Left lung (tissue), 10 donors: Measurements from ENCODE around the gene FGD3. TPM values are rescaled to one million over a fixed set of nuclear protein-coding genes. Genes with fewer than 3 reads are reported as not detected.
A peak's percentile ranks its signal among the peaks of the same experiment; 100 is the strongest.

Experiments used
- ATAC-seq: fragments of 200-7000 bp; cut with Tn5 transposase; one replicate; pipeline ENCODE4 v1.9.1; 2020; ENCODE audit warnings: moderate library complexity
- DNase-seq, 4 donors: peaks; one replicate each; pipeline ENCODE4 v3.0.0-alpha.2; 2013 to 2020
- H3K27ac ChIP-seq, 2 donors: fragments of 200-600 bp; sonication (generic) in 1 of 2; one replicate each; pipeline versions ENCODE4 v1.5.0 to v1.8.0; 2020 to 2021
- H3K27me3 ChIP-seq, 2 donors: fragments of 200-600 bp; sonication (generic) in 1 of 2; one replicate each; pipeline versions ENCODE4 v1.5.0 to v1.8.0; 2020 to 2021
- H3K36me3 ChIP-seq, 2 donors: fragments of 200-600 bp; sonication (generic) in 1 of 2; one replicate each; pipeline versions ENCODE4 v1.5.0 to v1.8.0; 2020 to 2021
- H3K4me1 ChIP-seq, 2 donors: fragments of 200-600 bp; one replicate each; pipeline ENCODE4 v1.8.0; 2021
- H3K4me3 ChIP-seq, 2 donors: fragments of 200-600 bp; sonication (generic) in 1 of 2; one replicate each; pipeline versions ENCODE4 v1.5.0 to v1.8.0; 2020 to 2021; ENCODE audit warnings: mild to moderate bottlenecking in 1 of 2
- H3K9me3 ChIP-seq, 2 donors: fragments of 200-600 bp; sonication (generic) in 1 of 2; one replicate each; pipeline versions ENCODE4 v1.5.0 to v1.8.0; 2020 to 2021
- intact Hi-C, 2 donors: fragments of 100-400 bp; cut with DNase I; formaldehyde crosslinking; loops; one replicate each; pipeline versions ENCODE4 v1.11.2 to v1.14.2; 2022
- polyA plus RNA-seq, 6 donors: library from polyadenylated mRNA; unstranded; fragments of 120-200 nt; gene quantifications; one replicate each; pipeline ENCODE4 v1.2.1, GENCODE V29; 2013; ENCODE audit not compliant: insufficient read length in 6 of 6
- total RNA-seq, 2 donors: library from RNA; stranded (reverse); fragmentation: NEBNext Ultra II Directional; extraction: Animal tissue kit (Norgen Biotek cat#: 25700); gene quantifications; one replicate each; pipeline ENCODE4 v1.2.1, GENCODE V29; 2021
- TF ChIP-seq, protein P1 (sequence below), 2 donors: fragments of 200-600 bp; sonication (generic) in 1 of 2; IDR thresholded peaks; one replicate each; pipeline versions ENCODE4 v1.5.0 to v1.8.0; 2021; ENCODE audit warnings: antibody characterized with exemption in 2 of 2
- donor health status: DM: no; HTN: yes; CAD: no.
- donor health status: DM: no; HTN: no; CAD: no.

Gene FGD3
- total and polyA plus RNA-seq, 8 donors, result 4.2 to 29.9 (median 7.8) TPM

DNA sequence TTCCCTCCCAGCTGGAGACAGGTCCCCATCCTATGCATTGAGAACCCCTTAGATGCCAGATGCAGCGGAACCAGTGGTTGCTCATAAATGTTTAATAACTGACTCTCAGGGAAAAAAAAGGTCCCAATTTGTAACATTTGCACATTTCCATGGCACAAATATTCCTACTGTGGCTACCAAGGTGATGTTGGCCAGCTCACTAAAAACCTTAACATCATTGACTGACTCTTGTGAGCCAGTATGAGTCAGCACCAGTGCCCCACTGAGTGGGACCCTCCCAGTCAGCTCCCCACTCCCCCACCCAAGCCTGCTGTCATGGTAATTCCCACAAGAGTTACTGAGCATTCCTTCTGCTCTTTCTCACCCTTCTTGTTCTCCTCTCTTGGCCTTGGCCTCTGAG, 26.9 kb upstream of the FGD3 start:
- Histone ChIP-seq H3K36me3 (no peaks in the 10 kb centered on the region), H3K27ac (no peak overlapping the region), H3K9me3 (no peaks in the 10 kb centered on the region), H3K4me1 (no peaks in the 10 kb centered on the region), H3K4me3 (no peak overlapping the region), H3K27me3 (no peaks in the 10 kb centered on the region)
- TF ChIP-seq, protein P1, sequence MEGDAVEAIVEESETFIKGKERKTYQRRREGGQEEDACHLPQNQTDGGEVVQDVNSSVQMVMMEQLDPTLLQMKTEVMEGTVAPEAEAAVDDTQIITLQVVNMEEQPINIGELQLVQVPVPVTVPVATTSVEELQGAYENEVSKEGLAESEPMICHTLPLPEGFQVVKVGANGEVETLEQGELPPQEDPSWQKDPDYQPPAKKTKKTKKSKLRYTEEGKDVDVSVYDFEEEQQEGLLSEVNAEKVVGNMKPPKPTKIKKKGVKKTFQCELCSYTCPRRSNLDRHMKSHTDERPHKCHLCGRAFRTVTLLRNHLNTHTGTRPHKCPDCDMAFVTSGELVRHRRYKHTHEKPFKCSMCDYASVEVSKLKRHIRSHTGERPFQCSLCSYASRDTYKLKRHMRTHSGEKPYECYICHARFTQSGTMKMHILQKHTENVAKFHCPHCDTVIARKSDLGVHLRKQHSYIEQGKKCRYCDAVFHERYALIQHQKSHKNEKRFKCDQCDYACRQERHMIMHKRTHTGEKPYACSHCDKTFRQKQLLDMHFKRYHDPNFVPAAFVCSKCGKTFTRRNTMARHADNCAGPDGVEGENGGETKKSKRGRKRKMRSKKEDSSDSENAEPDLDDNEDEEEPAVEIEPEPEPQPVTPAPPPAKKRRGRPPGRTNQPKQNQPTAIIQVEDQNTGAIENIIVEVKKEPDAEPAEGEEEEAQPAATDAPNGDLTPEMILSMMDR (IDR thresholded peaks at IDR 0.05), result no peak
- no peak for DNase-seq
- intact Hi-C loops, result no loop called here
- ATAC-seq, result no peak

DNA sequence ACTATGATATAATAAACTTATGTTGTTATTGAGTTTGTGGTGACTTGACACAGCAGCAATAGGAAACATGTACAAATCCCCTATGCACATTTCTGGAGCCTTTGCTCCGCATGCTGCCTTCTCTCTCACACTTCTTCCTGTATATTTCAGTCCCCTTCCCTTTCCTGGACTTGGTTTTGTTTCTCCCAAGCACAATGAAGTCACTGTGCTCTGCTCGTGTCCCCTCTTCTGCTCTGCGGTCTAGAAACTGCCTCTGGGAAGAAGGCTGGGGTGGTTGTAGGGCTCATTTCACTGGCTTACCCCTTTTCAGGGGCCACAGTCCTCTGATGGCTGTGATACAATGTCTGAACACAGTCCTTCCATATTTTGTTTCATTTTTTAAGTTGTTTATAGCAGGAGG, 15.7 kb upstream of the FGD3 start:
- H3K27me3 ChIP-seq, result no peaks in the 10 kb centered on the region
- ATAC-seq (no peak), DNase-seq (no peak)
- H3K36me3 ChIP-seq, result no peaks in the 10 kb centered on the region
- TF ChIP-seq, protein P1 (IDR thresholded peaks at IDR 0.05), result no peak
- no peak overlapping the region for H3K4me3 ChIP-seq
- peak overlapping the region in 1 of 2 donors; percentile 48 for H3K27ac ChIP-seq
- intact Hi-C loops, result no loop called here
- H3K4me1 ChIP-seq, result no peaks in the 10 kb centered on the region
- H3K9me3 ChIP-seq, result no peaks in the 10 kb centered on the region

DNA sequence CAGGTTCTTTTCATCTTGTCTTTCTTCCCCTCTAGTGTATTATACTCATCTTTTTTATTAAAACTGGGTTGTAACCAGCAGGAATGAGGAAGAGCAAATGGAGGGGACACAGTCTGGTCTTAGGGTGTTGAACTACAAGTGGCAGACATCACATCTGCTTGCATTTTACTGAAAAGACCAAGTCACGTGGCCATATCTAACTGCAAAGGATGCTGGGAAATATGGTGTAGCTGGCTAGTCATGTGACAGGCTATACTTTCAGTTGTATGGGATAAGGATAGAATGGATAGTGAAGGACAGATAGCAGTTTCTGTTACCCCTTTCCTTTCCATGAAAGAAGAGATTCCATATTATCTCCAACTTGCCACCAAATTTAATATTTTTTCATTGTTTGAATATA, 13.0 kb upstream of the FGD3 start:
- no peaks in the 10 kb centered on the region for H3K9me3 ChIP-seq
- H3K4me3 ChIP-seq, result no peak overlapping the region
- no peaks in the 10 kb centered on the region for H3K36me3 ChIP-seq
- H3K4me1 ChIP-seq, result peaks cover 0 to 5% of the 10 kb centered on the region in 2 donors
- ATAC-seq (no peak), DNase-seq (no peak)
- H3K27me3 ChIP-seq, result no peaks in the 10 kb centered on the region
- H3K27ac ChIP-seq, result no peak overlapping the region
- intact Hi-C loops, result no loop called here
- TF ChIP-seq, protein P1 (IDR thresholded peaks at IDR 0.05), result no peak

DNA sequence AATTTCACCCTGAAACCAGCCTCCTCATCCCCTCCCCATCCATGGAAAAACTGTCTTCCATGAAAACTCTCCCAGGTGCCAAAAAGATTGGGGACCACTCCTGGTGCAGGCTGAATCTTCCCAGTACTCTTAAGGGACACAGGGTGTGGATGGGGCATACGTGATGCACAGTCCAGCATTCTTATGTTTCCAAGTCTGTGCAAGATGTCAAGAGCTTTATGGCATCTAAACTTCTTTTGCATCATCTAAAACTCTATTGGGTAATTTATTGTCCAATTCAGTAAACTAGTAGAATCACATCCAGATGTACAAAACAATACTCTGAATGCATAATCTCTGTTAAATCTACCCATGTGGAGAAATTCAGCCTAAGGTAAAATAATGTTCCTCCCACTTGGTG, 9.3 kb upstream of the FGD3 start:
- no peak for ATAC-seq
- H3K27me3 ChIP-seq, result no peaks in the 10 kb centered on the region

DNA sequence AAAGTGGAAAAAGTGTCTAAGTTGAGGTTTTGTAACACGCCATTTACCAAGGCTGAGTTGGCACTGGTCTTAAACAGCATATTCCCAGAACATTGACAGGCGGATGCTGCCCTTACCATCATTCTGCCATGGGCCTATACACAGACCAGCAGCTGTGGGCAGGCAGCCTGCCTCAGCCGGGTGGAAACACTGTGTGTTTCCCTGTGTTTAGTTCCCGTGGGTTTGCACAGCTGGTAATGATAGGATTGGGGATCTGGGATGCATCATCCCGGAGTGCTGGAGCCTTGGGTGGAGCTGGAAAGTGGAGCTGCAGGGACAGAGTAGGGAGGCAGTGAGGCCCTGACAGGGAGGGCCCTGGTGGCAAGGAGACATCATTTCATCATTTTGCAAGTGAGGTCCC, 5.5 kb upstream of the FGD3 start:
- H3K4me1 ChIP-seq, result peaks cover 0 to 12% of the 10 kb centered on the region in 2 donors
- H3K27ac ChIP-seq, result no peak overlapping the region
- no peaks in the 10 kb centered on the region for H3K36me3 ChIP-seq
- ATAC-seq (no peak), DNase-seq (no peak)
- TF ChIP-seq, protein P1 (IDR thresholded peaks at IDR 0.05), result no peak
- no peak overlapping the region for H3K4me3 ChIP-seq
- intact Hi-C loops, result no loop called here
- no peaks in the 10 kb centered on the region for H3K9me3 ChIP-seq
- peaks cover 0 to 6% of the 10 kb centered on the region in 2 donors for H3K27me3 ChIP-seq

More for the DNA sequence above, 9.3 kb upstream of the FGD3 start:
- no peak overlapping the region for H3K4me3 ChIP-seq
- no peak for DNase-seq
- H3K36me3 ChIP-seq, result no peaks in the 10 kb centered on the region
- peaks cover 0 to 5% of the 10 kb centered on the region in 2 donors for H3K4me1 ChIP-seq
- H3K9me3 ChIP-seq, result no peaks in the 10 kb centered on the region
- H3K27ac ChIP-seq, result no peak overlapping the region
- intact Hi-C loops, result no loop called here
- TF ChIP-seq, protein P1 (IDR thresholded peaks at IDR 0.05), result no peak
